ENCODE data around the gene SHC1. TPM values are rescaled to one million over a fixed set of nuclear protein-coding genes. Genes with fewer than 3 reads are reported as not detected.
A peak's percentile ranks its signal among the peaks of the same experiment; 100 is the strongest.

The SHC1 gene
- 100 to 1,000 TPM; 371 to 461 (median 401) TPM for total RNA-seq (2021; fragmentation: NEBNext Ultra II Directional; extraction: Animal tissue kit (Norgen Biotek cat#: 25700))
- long read RNA-seq, transcript SHC1-210 (12 exons, 3,481 nt): major isoform, 43 of 135 reads
- long read RNA-seq, transcript SHC1-205 (13 exons, 3,062 nt): minor isoform, 10 of 135 reads
- long read RNA-seq, transcript SHC1-202 (12 exons, 3,472 nt): minor isoform, 21 of 135 reads
- long read RNA-seq, partial matches to known transcripts: 9 of 135 reads
- long read RNA-seq, other reads (novel, unspliced or antisense): 48 of 135 reads

GRCh38 chr1:154970631-154971340 is at the start of gene SHC1:
Gene SHC1, minus strand, starts transcription at chr1:154970747. Its CDS starts 221 bp downstream, at chr1:154970526.
- TF ChIP-seq, protein P1, sequence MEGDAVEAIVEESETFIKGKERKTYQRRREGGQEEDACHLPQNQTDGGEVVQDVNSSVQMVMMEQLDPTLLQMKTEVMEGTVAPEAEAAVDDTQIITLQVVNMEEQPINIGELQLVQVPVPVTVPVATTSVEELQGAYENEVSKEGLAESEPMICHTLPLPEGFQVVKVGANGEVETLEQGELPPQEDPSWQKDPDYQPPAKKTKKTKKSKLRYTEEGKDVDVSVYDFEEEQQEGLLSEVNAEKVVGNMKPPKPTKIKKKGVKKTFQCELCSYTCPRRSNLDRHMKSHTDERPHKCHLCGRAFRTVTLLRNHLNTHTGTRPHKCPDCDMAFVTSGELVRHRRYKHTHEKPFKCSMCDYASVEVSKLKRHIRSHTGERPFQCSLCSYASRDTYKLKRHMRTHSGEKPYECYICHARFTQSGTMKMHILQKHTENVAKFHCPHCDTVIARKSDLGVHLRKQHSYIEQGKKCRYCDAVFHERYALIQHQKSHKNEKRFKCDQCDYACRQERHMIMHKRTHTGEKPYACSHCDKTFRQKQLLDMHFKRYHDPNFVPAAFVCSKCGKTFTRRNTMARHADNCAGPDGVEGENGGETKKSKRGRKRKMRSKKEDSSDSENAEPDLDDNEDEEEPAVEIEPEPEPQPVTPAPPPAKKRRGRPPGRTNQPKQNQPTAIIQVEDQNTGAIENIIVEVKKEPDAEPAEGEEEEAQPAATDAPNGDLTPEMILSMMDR (IDR thresholded peaks at IDR 0.05): no peak
- Mint-ChIP-seq H3K27ac (no peak within 1 kb of the TSS), H3K4me3 (peak within 1 kb of the TSS; percentile 95; the same call in 1 of the 2 replicates), H3K9me3 (no peaks in the 10 kb centered on the region), H3K4me1 (ENCODE audit: low read depth) (peaks cover 29% of the 10 kb centered on the region), H3K27me3 (ENCODE audit: insufficient read depth) (peaks cover 7% of the 10 kb centered on the region), H3K36me3 (ENCODE audit: low read depth) (peaks cover 35% of the 10 kb centered on the region)
- peak; percentile 87 for DNase-seq

- H3K27ac Mint-ChIP-seq: 0 out of 2 replicates have a peak overlapping the region, but pooled peaks have one; percentile 27
- H3K36me3 Mint-ChIP-seq (ENCODE audit: low read depth): no peaks in the 10 kb centered on the region
- no peak overlapping the region; the same call in 1 of the 2 replicates for H3K4me3 Mint-ChIP-seq
- no peaks in the 10 kb centered on the region; the same call in 1 of the 2 replicates for H3K27me3 Mint-ChIP-seq (ENCODE audit: insufficient read depth)
- H3K4me1 Mint-ChIP-seq (ENCODE audit: low read depth): peaks cover 32% of the 10 kb centered on the region
- TF ChIP-seq, protein P1 (IDR thresholded peaks at IDR 0.05): no peak
- no peak for DNase-seq
- no peaks in the 10 kb centered on the region for H3K9me3 Mint-ChIP-seq
Measured at GRCh38 chr1:155019377-155020245, 49.1 kb upstream of the SHC1 start.

DNA sequence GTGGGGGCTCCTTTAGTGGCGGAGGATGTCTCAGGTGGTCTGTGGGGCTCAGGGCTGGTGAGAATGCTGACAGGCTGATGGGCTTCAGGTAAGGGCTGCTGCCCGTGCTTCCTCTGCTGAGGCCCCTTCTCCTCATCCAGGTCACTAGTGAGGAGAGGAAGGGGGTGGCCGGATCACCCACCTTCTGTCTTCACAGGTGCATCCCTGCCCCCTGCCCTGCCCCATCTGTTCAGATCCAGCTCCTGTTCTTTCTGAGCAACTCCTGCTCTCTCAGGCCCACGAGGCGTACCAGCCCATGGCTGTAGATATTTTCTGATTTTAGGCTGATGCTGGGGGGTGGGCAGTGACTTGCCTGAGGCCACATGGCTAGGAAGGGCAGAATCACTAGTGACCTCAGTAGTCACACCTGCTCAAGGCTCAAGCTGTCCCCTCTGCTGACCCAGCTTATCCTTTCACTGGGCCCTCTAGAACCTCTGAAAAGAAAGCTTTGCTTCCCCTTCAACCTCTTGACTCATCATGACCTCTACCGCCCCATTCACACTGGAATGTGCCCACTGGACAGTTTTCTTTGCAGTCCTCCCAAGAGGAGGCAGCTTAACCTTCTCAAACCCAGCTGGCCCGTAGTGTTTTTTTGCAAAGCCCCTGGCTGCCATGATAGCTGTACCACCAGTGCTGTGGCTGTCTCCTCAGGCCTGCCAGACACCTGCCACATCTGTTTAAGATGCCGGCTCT is 48.2 kb upstream of the SHC1 start:
- Mint-ChIP-seq H3K27ac (no peak overlapping the region), H3K27me3 (ENCODE audit: insufficient read depth) (no peaks in the 10 kb centered on the region; the same call in 1 of the 2 replicates), H3K36me3 (ENCODE audit: low read depth) (no peaks in the 10 kb centered on the region), H3K4me3 (peak overlapping the region; percentile 33; the same call in 1 of the 2 replicates), H3K4me1 (ENCODE audit: low read depth) (peaks cover 32% of the 10 kb centered on the region), H3K9me3 (no peaks in the 10 kb centered on the region)
- DNase-seq: no peak
- TF ChIP-seq, protein P1 (IDR thresholded peaks at IDR 0.05): no peak

GRCh38 chr1:155017946-155018316 is 47.4 kb upstream of the SHC1 start:
- Mint-ChIP-seq H3K9me3 (no peaks in the 10 kb centered on the region), H3K4me1 (ENCODE audit: low read depth) (peaks cover 32% of the 10 kb centered on the region), H3K4me3 (peak overlapping the region; percentile 42), H3K36me3 (ENCODE audit: low read depth) (no peaks in the 10 kb centered on the region), H3K27ac (no peak overlapping the region), H3K27me3 (ENCODE audit: insufficient read depth) (no peaks in the 10 kb centered on the region; the same call in 1 of the 2 replicates)
- DNase-seq: no peak
- TF ChIP-seq, protein P1 (IDR thresholded peaks at IDR 0.05): no peak

Data from HFFc6 (cell line).